ENCODE results near the gene CYFIP2. TPM values are rescaled to one million over a fixed set of nuclear protein-coding genes. Genes with fewer than 3 reads are reported as not detected.

The CYFIP2 gene
- total RNA-seq, 1 experiment from 2014 or later: 355 TPM

DNA sequence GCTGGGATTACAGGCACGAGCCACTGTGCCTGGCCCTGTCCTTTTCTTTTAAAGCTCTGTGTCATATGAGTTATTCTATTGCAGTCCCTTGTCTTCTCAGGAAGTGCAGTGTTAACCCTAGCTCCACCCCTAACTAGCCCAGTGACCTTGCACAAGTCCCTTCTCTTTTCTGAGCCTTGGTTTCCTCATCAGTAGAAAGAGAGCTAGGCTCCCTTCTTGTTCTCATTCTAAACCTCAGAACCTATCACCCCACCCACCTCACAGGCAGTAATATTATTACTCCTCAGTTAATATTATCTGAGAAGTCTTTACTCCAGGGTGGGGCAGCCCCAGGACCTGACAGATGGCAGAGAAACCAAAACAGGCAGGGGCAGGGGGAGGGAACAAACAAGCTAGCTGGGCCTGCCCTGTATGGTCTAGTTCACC lies 7.2 kb downstream of the CYFIP2 start:
- H2AFZ ChIP-seq (ENCODE audit: low read length): no peak overlapping the region
- peak; percentile 78 for DNase-seq
- H3K27ac ChIP-seq (ENCODE audit: low read length): peak overlapping the region; percentile 98
- peak overlapping the region; percentile 60 for H3K4me2 ChIP-seq (ENCODE audit: low read depth, low read length, poor library complexity, severe bottlenecking)
- no peaks in the 10 kb centered on the region for H3K9me2 ChIP-seq (replicated peaks; ENCODE audit: insufficient read depth, low read length)
- H3K4me1 ChIP-seq (ENCODE audit: low read length): peaks cover 82% of the 10 kb centered on the region
- H3K4me3 ChIP-seq (ENCODE audit: low read length): no peak overlapping the region
- no peaks in the 10 kb centered on the region for H3K9me3 ChIP-seq (ENCODE audit: low read length)
- H3K9ac ChIP-seq (ENCODE audit: low read length): peak overlapping the region; percentile 69
- H3K27me3 ChIP-seq (ENCODE audit: low read length): no peaks in the 10 kb centered on the region
- H3K36me3 ChIP-seq (ENCODE audit: insufficient read depth, low read length): peaks cover 18% of the 10 kb centered on the region
- peaks cover 97% of the 10 kb centered on the region for H3K79me2 ChIP-seq (ENCODE audit: low read length)
- no peaks in the 10 kb centered on the region for H4K20me1 ChIP-seq (ENCODE audit: insufficient read depth, low read depth, low read length)

DNA sequence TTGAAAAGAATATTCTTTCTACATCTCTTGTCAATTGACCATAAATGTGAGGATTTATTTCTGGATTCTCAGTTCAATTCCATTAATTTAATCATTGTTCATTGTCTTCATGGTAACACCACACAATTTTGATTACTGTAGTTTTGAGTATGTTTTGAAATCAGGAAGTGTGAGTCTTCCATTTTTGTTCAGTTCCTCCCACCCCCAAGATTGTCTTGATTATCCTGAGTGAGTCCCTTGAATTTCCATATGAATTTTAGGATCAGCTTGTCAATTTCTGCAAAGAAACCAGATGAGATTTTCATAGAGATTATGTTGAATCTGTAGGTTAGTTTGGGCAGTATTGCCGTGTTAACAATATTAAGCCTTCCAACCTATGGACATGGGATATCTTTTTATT lies 9.5 kb downstream of the CYFIP2 start:
- Histone ChIP-seq H2AFZ (ENCODE audit: low read length) (no peak overlapping the region), H3K27me3 (ENCODE audit: low read length) (no peaks in the 10 kb centered on the region), H3K79me2 (ENCODE audit: low read length) (peaks cover 97% of the 10 kb centered on the region), H3K36me3 (ENCODE audit: insufficient read depth, low read length) (peaks cover 15% of the 10 kb centered on the region), H3K9ac (ENCODE audit: low read length) (no peak overlapping the region), H3K4me2 (ENCODE audit: low read depth, low read length, poor library complexity, severe bottlenecking) (no peak overlapping the region), H3K9me3 (ENCODE audit: low read length) (no peaks in the 10 kb centered on the region), H3K4me3 (ENCODE audit: low read length) (no peak overlapping the region), H3K9me2 (replicated peaks; ENCODE audit: insufficient read depth, low read length) (no peaks in the 10 kb centered on the region), H4K20me1 (ENCODE audit: insufficient read depth, low read depth, low read length) (no peaks in the 10 kb centered on the region), H3K27ac (ENCODE audit: low read length) (peak overlapping the region; percentile 46), H3K4me1 (ENCODE audit: low read length) (peaks cover 68% of the 10 kb centered on the region)
- no peak for DNase-seq

DNA sequence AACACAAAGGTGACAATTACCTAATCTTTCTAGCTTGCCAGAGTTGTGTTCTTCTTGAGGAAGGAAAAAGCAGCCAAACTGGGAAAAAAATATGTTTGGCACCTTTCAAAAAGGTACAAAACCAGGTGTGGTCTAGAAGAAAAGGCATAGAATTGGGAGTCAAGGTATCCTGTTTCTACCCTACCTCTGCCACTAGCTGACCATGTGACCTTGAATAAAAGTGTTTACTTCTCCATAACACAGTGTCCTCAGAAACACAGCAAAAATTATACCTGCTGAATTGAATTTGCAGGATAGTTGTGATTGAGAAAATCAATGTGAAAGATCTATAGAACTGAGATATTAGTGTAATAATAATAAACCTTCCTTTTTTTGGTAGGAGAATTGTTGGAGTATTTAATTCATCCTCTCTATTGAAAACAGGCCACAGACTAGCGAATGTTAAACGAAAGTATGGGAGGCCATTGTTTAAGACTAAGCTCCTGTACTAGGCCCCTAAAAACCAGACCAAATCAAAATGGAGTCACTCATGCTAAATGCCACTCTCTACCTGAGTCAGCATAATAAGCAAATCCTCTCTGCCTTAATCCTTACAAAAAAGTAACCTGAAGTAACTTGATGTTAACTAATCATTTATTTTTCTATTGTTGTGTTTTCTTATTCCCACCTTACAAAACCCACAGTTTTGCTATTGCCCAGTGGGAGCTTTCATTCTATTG lies 12.6 kb downstream of the CYFIP2 start:
- Histone ChIP-seq H3K79me2 (ENCODE audit: low read length) (peaks cover 97% of the 10 kb centered on the region), H3K9ac (ENCODE audit: low read length) (no peak overlapping the region), H3K4me1 (ENCODE audit: low read length) (peaks cover 55% of the 10 kb centered on the region), H4K20me1 (ENCODE audit: insufficient read depth, low read depth, low read length) (no peaks in the 10 kb centered on the region), H3K9me2 (replicated peaks; ENCODE audit: insufficient read depth, low read length) (no peaks in the 10 kb centered on the region), H3K4me2 (ENCODE audit: low read depth, low read length, poor library complexity, severe bottlenecking) (no peak overlapping the region), H3K4me3 (ENCODE audit: low read length) (no peak overlapping the region), H3K36me3 (ENCODE audit: insufficient read depth, low read length) (0 out of 2 replicates have a peak, but pooled peaks cover 4% of the 10 kb centered on the region), H3K27ac (ENCODE audit: low read length) (no peak overlapping the region), H2AFZ (ENCODE audit: low read length) (no peak overlapping the region), H3K9me3 (ENCODE audit: low read length) (no peaks in the 10 kb centered on the region), H3K27me3 (ENCODE audit: low read length) (no peaks in the 10 kb centered on the region)
- DNase-seq: no peak

DNA sequence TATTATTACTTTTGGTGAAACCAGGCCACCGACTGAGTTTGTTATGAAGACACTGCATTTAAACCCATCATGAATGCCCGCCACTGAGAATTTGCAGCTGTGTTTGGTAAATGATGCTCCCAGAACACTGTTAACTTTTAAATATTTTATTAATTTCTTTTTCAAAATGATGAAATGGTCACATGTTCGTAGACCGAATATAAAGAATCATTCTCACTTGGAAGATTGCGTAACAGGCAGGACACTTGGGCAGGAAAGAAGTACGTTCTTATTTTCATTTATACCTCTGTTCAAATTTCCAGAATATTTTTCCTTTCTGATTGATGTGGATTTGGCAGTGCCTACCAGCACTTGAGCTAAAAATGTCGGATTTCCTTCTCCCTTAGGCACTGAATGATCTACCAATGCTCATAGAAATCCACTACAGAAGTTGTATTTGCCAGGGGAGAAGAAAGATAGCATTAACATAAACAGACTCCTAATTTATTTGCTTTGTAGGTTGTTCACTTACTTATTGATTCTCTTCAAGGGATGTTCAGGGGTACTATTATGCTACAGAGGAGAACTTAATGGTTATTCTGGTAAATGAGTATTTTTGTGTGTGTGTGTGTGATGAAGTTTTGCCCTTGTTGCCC lies 13.8 kb downstream of the CYFIP2 start:
- no peaks in the 10 kb centered on the region for H3K27me3 ChIP-seq (ENCODE audit: low read length)
- H3K36me3 ChIP-seq (ENCODE audit: insufficient read depth, low read length): peaks cover 6% of the 10 kb centered on the region; the same call in 1 of the 2 replicates
- no peak overlapping the region for H2AFZ ChIP-seq (ENCODE audit: low read length)
- H4K20me1 ChIP-seq (ENCODE audit: insufficient read depth, low read depth, low read length): no peaks in the 10 kb centered on the region; the same call in 1 of the 2 replicates
- no peak overlapping the region for H3K4me3 ChIP-seq (ENCODE audit: low read length)
- peaks cover 65% of the 10 kb centered on the region for H3K4me1 ChIP-seq (ENCODE audit: low read length)
- H3K4me2 ChIP-seq (ENCODE audit: low read depth, low read length, poor library complexity, severe bottlenecking): no peak overlapping the region
- no peaks in the 10 kb centered on the region for H3K9me3 ChIP-seq (ENCODE audit: low read length)
- H3K9ac ChIP-seq (ENCODE audit: low read length): no peak overlapping the region
- no peak overlapping the region; the same call in 1 of the 2 replicates for H3K27ac ChIP-seq (ENCODE audit: low read length)
- no peaks in the 10 kb centered on the region for H3K9me2 ChIP-seq (replicated peaks; ENCODE audit: insufficient read depth, low read length)
- no peak for DNase-seq
- peaks cover 97% of the 10 kb centered on the region for H3K79me2 ChIP-seq (ENCODE audit: low read length)

DNA sequence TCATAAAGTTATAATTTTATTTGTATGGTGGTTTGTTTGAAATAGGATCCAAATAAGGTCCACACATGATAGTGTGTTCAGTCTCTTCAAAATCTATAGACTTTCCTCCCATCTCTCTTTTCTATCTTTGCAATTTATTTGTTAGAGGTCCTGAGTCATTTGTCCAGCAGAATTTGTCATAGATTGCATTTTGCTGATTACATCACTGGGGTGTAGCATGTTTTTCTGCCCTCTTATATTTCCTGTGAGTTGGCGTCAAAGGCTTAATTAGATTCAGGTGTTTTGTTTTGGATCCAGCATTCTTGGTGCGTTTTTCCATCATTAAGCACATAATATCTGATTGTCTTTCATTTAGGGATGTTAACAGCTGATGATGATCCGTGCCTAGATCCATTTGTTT lies 15.0 kb downstream of the CYFIP2 start:
- peaks cover 18% of the 10 kb centered on the region for H3K36me3 ChIP-seq (ENCODE audit: insufficient read depth, low read length)
- H4K20me1 ChIP-seq (ENCODE audit: insufficient read depth, low read depth, low read length): no peaks in the 10 kb centered on the region; the same call in 1 of the 2 replicates
- no peak overlapping the region for H3K4me3 ChIP-seq (ENCODE audit: low read length)
- no peaks in the 10 kb centered on the region for H3K27me3 ChIP-seq (ENCODE audit: low read length)
- no peak overlapping the region for H2AFZ ChIP-seq (ENCODE audit: low read length)
- DNase-seq: no peak
- H3K9me3 ChIP-seq (ENCODE audit: low read length): no peaks in the 10 kb centered on the region
- H3K9ac ChIP-seq (ENCODE audit: low read length): no peak overlapping the region
- H3K4me2 ChIP-seq (ENCODE audit: low read depth, low read length, poor library complexity, severe bottlenecking): no peak overlapping the region
- peak overlapping the region; percentile 90 for H3K27ac ChIP-seq (ENCODE audit: low read length)
- H3K79me2 ChIP-seq (ENCODE audit: low read length): peaks cover 97% of the 10 kb centered on the region
- H3K4me1 ChIP-seq (ENCODE audit: low read length): peaks cover 58% of the 10 kb centered on the region
- H3K9me2 ChIP-seq (replicated peaks; ENCODE audit: insufficient read depth, low read length): no peaks in the 10 kb centered on the region

DNA sequence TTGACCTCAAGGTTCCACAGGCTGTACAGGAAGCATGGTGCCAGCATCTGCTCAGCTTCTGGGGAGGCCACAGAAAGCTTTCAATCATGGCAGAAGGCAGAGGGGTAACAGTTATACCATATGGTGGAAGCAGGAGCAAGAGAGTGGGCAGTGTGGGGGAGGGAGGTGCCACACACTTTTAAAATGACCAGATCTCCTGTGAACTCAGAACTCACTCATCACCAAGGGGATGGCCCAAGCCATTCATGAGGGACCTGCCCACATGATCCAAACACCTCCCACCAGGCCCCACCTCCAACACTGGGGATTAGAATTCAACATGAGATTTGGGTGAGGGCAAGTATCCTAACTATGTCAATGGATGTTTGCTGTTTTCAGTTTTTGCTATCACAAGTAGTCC lies 16.2 kb downstream of the CYFIP2 start:
- Histone ChIP-seq H3K4me2 (ENCODE audit: low read depth, low read length, poor library complexity, severe bottlenecking) (peak overlapping the region; percentile 81), H3K27me3 (ENCODE audit: low read length) (no peaks in the 10 kb centered on the region), H4K20me1 (ENCODE audit: insufficient read depth, low read depth, low read length) (no peaks in the 10 kb centered on the region; the same call in 1 of the 2 replicates), H3K9ac (ENCODE audit: low read length) (peak overlapping the region; percentile 32; the same call in 1 of the 2 replicates), H3K79me2 (ENCODE audit: low read length) (peaks cover 91% of the 10 kb centered on the region), H3K36me3 (ENCODE audit: insufficient read depth, low read length) (peaks cover 25% of the 10 kb centered on the region), H3K4me1 (ENCODE audit: low read length) (peaks cover 48% of the 10 kb centered on the region), H3K9me2 (replicated peaks; ENCODE audit: insufficient read depth, low read length) (no peaks in the 10 kb centered on the region), H3K9me3 (ENCODE audit: low read length) (no peaks in the 10 kb centered on the region), H2AFZ (ENCODE audit: low read length) (no peak overlapping the region), H3K4me3 (ENCODE audit: low read length) (peak overlapping the region; percentile 16; the same call in 1 of the 2 replicates), H3K27ac (ENCODE audit: low read length) (peak overlapping the region; percentile 90)
- DNase-seq: no peak

DNA sequence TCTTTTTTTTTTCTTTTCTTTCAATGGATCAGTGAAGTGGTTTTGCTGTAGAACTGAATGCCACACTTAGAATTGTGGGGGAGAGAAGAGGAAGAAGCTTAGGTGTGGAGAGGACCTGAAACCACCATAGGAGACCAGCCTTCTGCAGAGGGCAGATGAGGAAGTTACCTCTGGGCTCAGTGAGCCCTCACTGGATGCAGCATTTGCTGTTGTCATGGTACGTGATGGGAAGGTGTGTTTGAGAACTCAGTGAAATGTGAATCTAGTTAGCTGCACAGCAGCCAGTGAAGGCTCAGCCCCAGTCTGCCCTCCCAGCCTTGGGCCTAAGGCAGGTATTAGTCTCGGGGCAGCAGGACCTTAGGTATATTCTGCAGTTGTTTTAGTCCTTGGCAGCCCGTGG lies 17.5 kb downstream of the CYFIP2 start:
- peak overlapping the region; percentile 90 for H3K27ac ChIP-seq (ENCODE audit: low read length)
- H2AFZ ChIP-seq (ENCODE audit: low read length): no peak overlapping the region
- peaks cover 32% of the 10 kb centered on the region for H3K36me3 ChIP-seq (ENCODE audit: insufficient read depth, low read length)
- peaks cover 42% of the 10 kb centered on the region for H3K4me1 ChIP-seq (ENCODE audit: low read length)
- DNase-seq: peak; percentile 93
- no peaks in the 10 kb centered on the region for H3K27me3 ChIP-seq (ENCODE audit: low read length)
- peak overlapping the region; percentile 57 for H3K9ac ChIP-seq (ENCODE audit: low read length)
- H3K79me2 ChIP-seq (ENCODE audit: low read length): peaks cover 88% of the 10 kb centered on the region
- no peaks in the 10 kb centered on the region; the same call in 1 of the 2 replicates for H4K20me1 ChIP-seq (ENCODE audit: insufficient read depth, low read depth, low read length)
- peak overlapping the region; percentile 81 for H3K4me2 ChIP-seq (ENCODE audit: low read depth, low read length, poor library complexity, severe bottlenecking)
- peak overlapping the region; percentile 39 for H3K4me3 ChIP-seq (ENCODE audit: low read length)
- no peaks in the 10 kb centered on the region for H3K9me3 ChIP-seq (ENCODE audit: low read length)
- no peaks in the 10 kb centered on the region for H3K9me2 ChIP-seq (replicated peaks; ENCODE audit: insufficient read depth, low read length)

DNA sequence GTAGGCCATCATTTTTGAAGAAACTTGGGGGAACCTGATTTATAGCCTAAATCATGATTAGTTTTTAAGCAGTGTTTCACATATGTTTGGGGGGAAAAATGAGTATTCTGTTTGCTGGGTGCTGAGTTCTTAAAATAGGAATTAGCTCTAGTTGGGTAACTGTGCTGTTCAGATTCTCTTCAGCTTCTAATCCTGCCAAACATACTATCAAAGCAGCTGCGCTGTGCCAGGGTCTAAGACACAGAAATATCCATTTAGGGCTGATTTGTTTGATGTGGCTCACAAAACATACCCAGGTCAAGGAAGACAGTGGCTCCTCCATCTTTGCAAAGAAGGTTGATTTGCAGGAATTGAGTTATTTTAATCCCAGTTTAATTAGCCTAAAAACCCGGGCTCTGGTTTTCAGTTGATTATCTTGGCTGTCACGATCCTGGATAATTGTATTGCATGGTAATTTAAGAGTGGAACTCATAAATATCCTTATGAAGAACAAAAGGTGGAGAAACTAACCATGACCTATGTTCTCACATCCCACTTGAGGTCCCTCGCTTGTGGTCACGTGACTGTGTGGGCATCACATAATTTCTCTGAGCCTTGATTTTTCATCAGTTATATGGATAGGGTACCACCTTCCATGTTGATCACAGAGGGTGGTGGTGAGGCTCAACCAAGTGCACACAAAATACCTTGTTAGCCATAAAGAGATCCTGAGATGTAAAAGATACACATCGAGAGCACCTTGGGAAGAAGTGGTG lies 18.7 kb downstream of the CYFIP2 start:
- H3K9ac ChIP-seq (ENCODE audit: low read length): peak overlapping the region; percentile 57; the same call in 1 of the 2 replicates
- H3K9me3 ChIP-seq (ENCODE audit: low read length): no peaks in the 10 kb centered on the region
- H3K36me3 ChIP-seq (ENCODE audit: insufficient read depth, low read length): peaks cover 37% of the 10 kb centered on the region
- H3K27me3 ChIP-seq (ENCODE audit: low read length): no peaks in the 10 kb centered on the region
- H3K79me2 ChIP-seq (ENCODE audit: low read length): peaks cover 79% of the 10 kb centered on the region
- no peaks in the 10 kb centered on the region for H3K9me2 ChIP-seq (replicated peaks; ENCODE audit: insufficient read depth, low read length)
- no peak for DNase-seq
- H3K27ac ChIP-seq (ENCODE audit: low read length): peak overlapping the region; percentile 90
- H2AFZ ChIP-seq (ENCODE audit: low read length): no peak overlapping the region
- H3K4me2 ChIP-seq (ENCODE audit: low read depth, low read length, poor library complexity, severe bottlenecking): peak overlapping the region; percentile 81
- H3K4me1 ChIP-seq (ENCODE audit: low read length): peaks cover 37% of the 10 kb centered on the region
- no peaks in the 10 kb centered on the region; the same call in 1 of the 2 replicates for H4K20me1 ChIP-seq (ENCODE audit: insufficient read depth, low read depth, low read length)
- H3K4me3 ChIP-seq (ENCODE audit: low read length): no peak overlapping the region

Measured in Karpas-422 (cell line).